WTC11 (cell line): ENCODE measurements around the gene ILKAP. TPM values are rescaled to one million over a fixed set of nuclear protein-coding genes. Genes with fewer than 3 reads are reported as not detected.

Source experiments
- ATAC-seq: fragments of 200-7000 bp; cut with Tn5 transposase; 2 replicates; pipeline ENCODE4 v1.10.0; 2021; ENCODE audit warnings: mild to moderate bottlenecking, moderate library complexity
- CTCF ChIA-PET: fragments of 300-600 bp; sonication (Branson Sonifier 250); formaldehyde crosslinking; loops from one replicate; lab custom pipeline; 2021; ENCODE audit warnings: antibody characterized with exemption; lab: Charles Lee
- POLR2A ChIA-PET: fragments of 350-600 bp; sonication (Branson Sonifier 250); formaldehyde crosslinking; loops from one replicate; lab custom pipeline; 2021; ENCODE audit warnings: antibody characterized with exemption; lab: Charles Lee
- DNase-seq: peaks from one replicate; pipeline ENCODE4 v3.0.0; 2021; ENCODE audit warnings: low spot score
- H3K27ac Mint-ChIP-seq: 2 replicates; pipeline ENCODE4 v1.8.0; 2021; ENCODE audit warnings: mixed read lengths
- H3K27me3 Mint-ChIP-seq: 2 replicates; pipeline ENCODE4 v1.8.0; 2021; ENCODE audit warnings: low read depth, mild to moderate bottlenecking, moderate library complexity, mixed read lengths
- H3K36me3 Mint-ChIP-seq: 2 replicates; pipeline ENCODE4 v1.8.0; 2021; ENCODE audit warnings: mixed read lengths
- H3K4me1 Mint-ChIP-seq: 2 replicates; pipeline ENCODE4 v1.8.0; 2022; ENCODE audit warnings: mixed read lengths
- H3K4me3 Mint-ChIP-seq: 2 replicates; pipeline ENCODE4 v1.8.0; 2021; ENCODE audit warnings: mild to moderate bottlenecking, moderate library complexity, mixed read lengths
- H3K9me3 Mint-ChIP-seq: 2 replicates; pipeline ENCODE4 v1.8.0; 2021; ENCODE audit warnings: mixed read lengths
- FOXP1 ChIP-seq: sonication (generic); formaldehyde crosslinking; IDR thresholded peaks from 2 replicates; pipeline ENCODE4 v1.8.0; 2022; ENCODE audit warnings: missing genetic modification reagents, mild to moderate bottlenecking, moderate library complexity, borderline replicate concordance
- GRHL2 ChIP-seq: fragments of 250-450 bp; sonication (Bioruptor Pico); IDR thresholded peaks from 2 replicates; pipeline ENCODE4 v1.8.0; 2022; ENCODE audit warnings: mild to moderate bottlenecking, moderate library complexity; ENCODE audit not compliant: insufficient replicate concordance, severe bottlenecking
- GTF2I ChIP-seq: fragments of 250-450 bp; sonication (Bioruptor Pico); conservative IDR thresholded peaks from 2 replicates; pipeline ENCODE4 v1.4.0; 2021; ENCODE audit warnings: mild to moderate bottlenecking
- IRF2 ChIP-seq: sonication (generic); formaldehyde crosslinking; IDR thresholded peaks from 2 replicates; pipeline ENCODE4 v1.8.0; 2022; ENCODE audit warnings: low read depth, missing genetic modification reagents, borderline replicate concordance
- KAT7 ChIP-seq: sonication (generic); formaldehyde crosslinking; IDR thresholded peaks from 2 replicates; pipeline ENCODE4 v1.8.1; 2023; ENCODE audit warnings: missing genetic modification reagents, mild to moderate bottlenecking, borderline replicate concordance
- NFATC4 ChIP-seq: fragments of 250-450 bp; sonication (Bioruptor Pico); IDR thresholded peaks from 2 replicates; pipeline ENCODE4 v1.9.0; 2021; ENCODE audit warnings: mild to moderate bottlenecking
- SMAD3 ChIP-seq: sonication (generic); formaldehyde crosslinking; IDR thresholded peaks from 2 replicates; pipeline ENCODE4 v1.8.0; 2022; ENCODE audit warnings: missing genetic modification reagents, mild to moderate bottlenecking, borderline replicate concordance
- SP1 ChIP-seq: sonication (generic); formaldehyde crosslinking; conservative IDR thresholded peaks from 2 replicates; pipeline ENCODE4 v1.8.1; 2022; ENCODE audit warnings: missing genetic modification reagents
- ZNF232 ChIP-seq: sonication (generic); formaldehyde crosslinking; IDR thresholded peaks from 2 replicates; pipeline ENCODE4 v1.8.0; 2022; ENCODE audit warnings: mild to moderate bottlenecking, missing genetic modification reagents
- ZNF396 ChIP-seq: fragments of 250-450 bp; sonication (Bioruptor Pico); IDR thresholded peaks from 2 replicates; pipeline ENCODE4 v1.8.0; 2021; ENCODE audit warnings: mild to moderate bottlenecking, moderate library complexity, borderline replicate concordance
- ZNF416 ChIP-seq: fragments of 250-450 bp; sonication (Bioruptor Pico); IDR thresholded peaks from 2 replicates; pipeline ENCODE4 v1.9.0; 2021; ENCODE audit warnings: mild to moderate bottlenecking, inconsistent platforms
- total RNA-seq: library from RNA; stranded (reverse); gene quantifications from 3 replicates; pipeline ENCODE4 v1.2.3, GENCODE V29; 2021
- TF ChIP-seq, protein P1 (sequence below): sonication (generic); formaldehyde crosslinking; IDR thresholded peaks from 2 replicates; pipeline ENCODE4 v1.8.1; 2023; ENCODE audit warnings: mild to moderate bottlenecking, moderate library complexity, missing genetic modification reagents
- TF ChIP-seq, protein P2 (sequence below): sonication (generic); formaldehyde crosslinking; IDR thresholded peaks from 2 replicates; pipeline ENCODE4 v1.8.0; 2022; ENCODE audit warnings: mild to moderate bottlenecking, missing genetic modification reagents
- TF ChIP-seq, protein P3 (sequence below): fragments of 250-450 bp; sonication (Bioruptor Pico); IDR thresholded peaks from 2 replicates; pipeline ENCODE4 v1.9.0; 2021; ENCODE audit warnings: mild to moderate bottlenecking, borderline replicate concordance
- TF ChIP-seq, protein P4 (sequence below): sonication (generic); formaldehyde crosslinking; IDR thresholded peaks from 2 replicates; pipeline ENCODE4 v1.8.1; 2022; ENCODE audit warnings: mild to moderate bottlenecking, moderate library complexity, missing genetic modification reagents
- TF ChIP-seq, protein P5 (sequence below): sonication (generic); formaldehyde crosslinking; IDR thresholded peaks from 2 replicates; pipeline ENCODE4 v1.8.1; 2023; ENCODE audit warnings: mild to moderate bottlenecking, missing genetic modification reagents
- TF ChIP-seq, protein P6 (sequence below): sonication (generic); formaldehyde crosslinking; IDR thresholded peaks from 2 replicates; pipeline ENCODE4 v1.8.1; 2022; ENCODE audit warnings: mild to moderate bottlenecking, missing genetic modification reagents, moderate library complexity, borderline replicate concordance
- TF ChIP-seq, protein P7 (sequence below): fragments of 250-450 bp; sonication (Bioruptor Pico); IDR thresholded peaks from 2 replicates; pipeline ENCODE4 v1.8.0; 2021; ENCODE audit warnings: mild to moderate bottlenecking
- TF ChIP-seq, protein P8 (sequence below): sonication (generic); formaldehyde crosslinking; IDR thresholded peaks from 2 replicates; pipeline ENCODE4 v1.8.0; 2023; ENCODE audit warnings: missing genetic modification reagents
- TF ChIP-seq, protein P9 (sequence below): fragments of 250-450 bp; sonication (Bioruptor Pico); IDR thresholded peaks from 2 replicates; pipeline ENCODE4 v1.9.0; 2021; ENCODE audit warnings: mild to moderate bottlenecking

The ILKAP gene
- total RNA-seq, 1 experiment from 2014 or later = 32.7 TPM

DNA sequence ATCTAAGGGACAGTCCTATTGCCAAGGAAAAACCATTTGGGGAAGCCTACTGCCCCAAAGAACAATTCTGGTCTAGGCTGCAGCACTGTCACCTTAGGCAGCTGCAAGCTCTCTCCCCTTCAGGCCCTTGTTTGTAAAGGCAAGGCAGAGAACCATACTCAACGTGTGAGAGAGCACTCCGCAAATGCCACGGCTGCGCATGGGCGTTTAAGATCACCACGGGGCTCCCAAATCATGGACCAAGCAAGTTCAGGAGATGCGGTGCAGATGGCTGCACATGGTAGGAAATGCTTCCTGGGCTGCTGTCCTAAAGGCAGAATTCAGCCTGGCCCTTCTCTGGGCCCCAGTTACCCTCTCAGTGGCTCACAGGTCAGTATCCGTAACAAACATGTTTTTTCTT, 29.2 kb downstream of the ILKAP start (continued):
- TF ChIP-seq, protein P1, sequence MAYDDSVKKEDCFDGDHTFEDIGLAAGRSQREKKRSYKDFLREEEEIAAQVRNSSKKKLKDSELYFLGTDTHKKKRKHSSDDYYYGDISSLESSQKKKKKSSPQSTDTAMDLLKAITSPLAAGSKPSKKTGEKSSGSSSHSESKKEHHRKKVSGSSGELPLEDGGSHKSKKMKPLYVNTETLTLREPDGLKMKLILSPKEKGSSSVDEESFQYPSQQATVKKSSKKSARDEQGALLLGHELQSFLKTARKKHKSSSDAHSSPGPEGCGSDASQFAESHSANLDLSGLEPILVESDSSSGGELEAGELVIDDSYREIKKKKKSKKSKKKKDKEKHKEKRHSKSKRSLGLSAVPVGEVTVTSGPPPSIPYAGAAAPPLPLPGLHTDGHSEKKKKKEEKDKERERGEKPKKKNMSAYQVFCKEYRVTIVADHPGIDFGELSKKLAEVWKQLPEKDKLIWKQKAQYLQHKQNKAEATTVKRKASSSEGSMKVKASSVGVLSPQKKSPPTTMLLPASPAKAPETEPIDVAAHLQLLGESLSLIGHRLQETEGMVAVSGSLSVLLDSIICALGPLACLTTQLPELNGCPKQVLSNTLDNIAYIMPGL = no peak
- TF ChIP-seq GRHL2 (CRISPR knock-in tag) (no peak), GTF2I (CRISPR knock-in tag) (no peak), NFATC4 (CRISPR knock-in tag) (no peak)
- TF ChIP-seq, protein P2, sequence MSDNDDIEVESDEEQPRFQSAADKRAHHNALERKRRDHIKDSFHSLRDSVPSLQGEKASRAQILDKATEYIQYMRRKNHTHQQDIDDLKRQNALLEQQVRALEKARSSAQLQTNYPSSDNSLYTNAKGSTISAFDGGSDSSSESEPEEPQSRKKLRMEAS = no peak

DNA sequence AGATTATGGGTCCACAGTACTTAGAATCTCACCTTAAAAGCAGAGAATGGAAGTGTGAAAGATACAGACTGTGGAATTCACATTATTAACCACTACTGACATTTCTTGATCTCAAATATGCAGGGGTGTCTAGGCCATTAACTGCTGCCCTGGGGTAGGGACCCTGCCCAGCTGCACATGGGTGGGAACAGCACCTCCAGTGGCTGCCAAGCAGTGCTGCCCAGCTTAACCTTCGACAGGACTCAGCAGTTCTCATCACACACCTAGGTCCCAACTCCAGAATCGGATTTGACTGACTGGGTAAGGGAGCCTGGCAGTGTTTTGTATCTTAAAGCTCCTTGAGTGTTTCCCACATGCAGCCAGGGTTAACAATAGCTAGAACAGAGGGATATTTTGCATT, 29.8 kb downstream of the ILKAP start:
- no peak for DNase-seq

More for the DNA sequence above, 29.8 kb downstream of the ILKAP start:
- Mint-ChIP-seq H3K4me1 (no peaks in the 10 kb centered on the region), H3K36me3 (peaks cover 44% of the 10 kb centered on the region), H3K27me3 (no peaks in the 10 kb centered on the region), H3K4me3 (no peak overlapping the region), H3K9me3 (no peaks in the 10 kb centered on the region), H3K27ac (no peak overlapping the region)
- TF ChIP-seq, protein P3, sequence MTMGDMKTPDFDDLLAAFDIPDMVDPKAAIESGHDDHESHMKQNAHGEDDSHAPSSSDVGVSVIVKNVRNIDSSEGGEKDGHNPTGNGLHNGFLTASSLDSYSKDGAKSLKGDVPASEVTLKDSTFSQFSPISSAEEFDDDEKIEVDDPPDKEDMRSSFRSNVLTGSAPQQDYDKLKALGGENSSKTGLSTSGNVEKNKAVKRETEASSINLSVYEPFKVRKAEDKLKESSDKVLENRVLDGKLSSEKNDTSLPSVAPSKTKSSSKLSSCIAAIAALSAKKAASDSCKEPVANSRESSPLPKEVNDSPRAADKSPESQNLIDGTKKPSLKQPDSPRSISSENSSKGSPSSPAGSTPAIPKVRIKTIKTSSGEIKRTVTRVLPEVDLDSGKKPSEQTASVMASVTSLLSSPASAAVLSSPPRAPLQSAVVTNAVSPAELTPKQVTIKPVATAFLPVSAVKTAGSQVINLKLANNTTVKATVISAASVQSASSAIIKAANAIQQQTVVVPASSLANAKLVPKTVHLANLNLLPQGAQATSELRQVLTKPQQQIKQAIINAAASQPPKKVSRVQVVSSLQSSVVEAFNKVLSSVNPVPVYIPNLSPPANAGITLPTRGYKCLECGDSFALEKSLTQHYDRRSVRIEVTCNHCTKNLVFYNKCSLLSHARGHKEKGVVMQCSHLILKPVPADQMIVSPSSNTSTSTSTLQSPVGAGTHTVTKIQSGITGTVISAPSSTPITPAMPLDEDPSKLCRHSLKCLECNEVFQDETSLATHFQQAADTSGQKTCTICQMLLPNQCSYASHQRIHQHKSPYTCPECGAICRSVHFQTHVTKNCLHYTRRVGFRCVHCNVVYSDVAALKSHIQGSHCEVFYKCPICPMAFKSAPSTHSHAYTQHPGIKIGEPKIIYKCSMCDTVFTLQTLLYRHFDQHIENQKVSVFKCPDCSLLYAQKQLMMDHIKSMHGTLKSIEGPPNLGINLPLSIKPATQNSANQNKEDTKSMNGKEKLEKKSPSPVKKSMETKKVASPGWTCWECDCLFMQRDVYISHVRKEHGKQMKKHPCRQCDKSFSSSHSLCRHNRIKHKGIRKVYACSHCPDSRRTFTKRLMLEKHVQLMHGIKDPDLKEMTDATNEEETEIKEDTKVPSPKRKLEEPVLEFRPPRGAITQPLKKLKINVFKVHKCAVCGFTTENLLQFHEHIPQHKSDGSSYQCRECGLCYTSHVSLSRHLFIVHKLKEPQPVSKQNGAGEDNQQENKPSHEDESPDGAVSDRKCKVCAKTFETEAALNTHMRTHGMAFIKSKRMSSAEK (CRISPR knock-in tag) = no peak
- TF ChIP-seq SP1 (CRISPR knock-in tag) (no peak), ZNF232 (CRISPR knock-in tag) (no peak), SMAD3 (CRISPR knock-in tag) (no peak), ZNF416 (CRISPR knock-in tag) (no peak), IRF2 (CRISPR knock-in tag) (no peak), KAT7 (CRISPR knock-in tag) (no peak), ZNF396 (CRISPR knock-in tag) (no peak), FOXP1 (CRISPR knock-in tag) (no peak)
- TF ChIP-seq, protein P4, sequence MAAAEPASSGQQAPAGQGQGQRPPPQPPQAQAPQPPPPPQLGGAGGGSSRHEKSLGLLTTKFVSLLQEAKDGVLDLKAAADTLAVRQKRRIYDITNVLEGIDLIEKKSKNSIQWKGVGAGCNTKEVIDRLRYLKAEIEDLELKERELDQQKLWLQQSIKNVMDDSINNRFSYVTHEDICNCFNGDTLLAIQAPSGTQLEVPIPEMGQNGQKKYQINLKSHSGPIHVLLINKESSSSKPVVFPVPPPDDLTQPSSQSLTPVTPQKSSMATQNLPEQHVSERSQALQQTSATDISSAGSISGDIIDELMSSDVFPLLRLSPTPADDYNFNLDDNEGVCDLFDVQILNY (CRISPR knock-in tag) = no peak
- TF ChIP-seq, protein P5, sequence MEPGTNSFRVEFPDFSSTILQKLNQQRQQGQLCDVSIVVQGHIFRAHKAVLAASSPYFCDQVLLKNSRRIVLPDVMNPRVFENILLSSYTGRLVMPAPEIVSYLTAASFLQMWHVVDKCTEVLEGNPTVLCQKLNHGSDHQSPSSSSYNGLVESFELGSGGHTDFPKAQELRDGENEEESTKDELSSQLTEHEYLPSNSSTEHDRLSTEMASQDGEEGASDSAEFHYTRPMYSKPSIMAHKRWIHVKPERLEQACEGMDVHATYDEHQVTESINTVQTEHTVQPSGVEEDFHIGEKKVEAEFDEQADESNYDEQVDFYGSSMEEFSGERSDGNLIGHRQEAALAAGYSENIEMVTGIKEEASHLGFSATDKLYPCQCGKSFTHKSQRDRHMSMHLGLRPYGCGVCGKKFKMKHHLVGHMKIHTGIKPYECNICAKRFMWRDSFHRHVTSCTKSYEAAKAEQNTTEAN (CRISPR knock-in tag) = no peak
- TF ChIP-seq, protein P6, sequence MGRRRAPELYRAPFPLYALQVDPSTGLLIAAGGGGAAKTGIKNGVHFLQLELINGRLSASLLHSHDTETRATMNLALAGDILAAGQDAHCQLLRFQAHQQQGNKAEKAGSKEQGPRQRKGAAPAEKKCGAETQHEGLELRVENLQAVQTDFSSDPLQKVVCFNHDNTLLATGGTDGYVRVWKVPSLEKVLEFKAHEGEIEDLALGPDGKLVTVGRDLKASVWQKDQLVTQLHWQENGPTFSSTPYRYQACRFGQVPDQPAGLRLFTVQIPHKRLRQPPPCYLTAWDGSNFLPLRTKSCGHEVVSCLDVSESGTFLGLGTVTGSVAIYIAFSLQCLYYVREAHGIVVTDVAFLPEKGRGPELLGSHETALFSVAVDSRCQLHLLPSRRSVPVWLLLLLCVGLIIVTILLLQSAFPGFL = no peak
- TF ChIP-seq, protein P7, sequence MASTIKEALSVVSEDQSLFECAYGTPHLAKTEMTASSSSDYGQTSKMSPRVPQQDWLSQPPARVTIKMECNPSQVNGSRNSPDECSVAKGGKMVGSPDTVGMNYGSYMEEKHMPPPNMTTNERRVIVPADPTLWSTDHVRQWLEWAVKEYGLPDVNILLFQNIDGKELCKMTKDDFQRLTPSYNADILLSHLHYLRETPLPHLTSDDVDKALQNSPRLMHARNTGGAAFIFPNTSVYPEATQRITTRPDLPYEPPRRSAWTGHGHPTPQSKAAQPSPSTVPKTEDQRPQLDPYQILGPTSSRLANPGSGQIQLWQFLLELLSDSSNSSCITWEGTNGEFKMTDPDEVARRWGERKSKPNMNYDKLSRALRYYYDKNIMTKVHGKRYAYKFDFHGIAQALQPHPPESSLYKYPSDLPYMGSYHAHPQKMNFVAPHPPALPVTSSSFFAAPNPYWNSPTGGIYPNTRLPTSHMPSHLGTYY = no peak
- TF ChIP-seq, protein P8, sequence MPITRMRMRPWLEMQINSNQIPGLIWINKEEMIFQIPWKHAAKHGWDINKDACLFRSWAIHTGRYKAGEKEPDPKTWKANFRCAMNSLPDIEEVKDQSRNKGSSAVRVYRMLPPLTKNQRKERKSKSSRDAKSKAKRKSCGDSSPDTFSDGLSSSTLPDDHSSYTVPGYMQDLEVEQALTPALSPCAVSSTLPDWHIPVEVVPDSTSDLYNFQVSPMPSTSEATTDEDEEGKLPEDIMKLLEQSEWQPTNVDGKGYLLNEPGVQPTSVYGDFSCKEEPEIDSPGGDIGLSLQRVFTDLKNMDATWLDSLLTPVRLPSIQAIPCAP (CRISPR knock-in tag) = no peak
- TF ChIP-seq, protein P9, sequence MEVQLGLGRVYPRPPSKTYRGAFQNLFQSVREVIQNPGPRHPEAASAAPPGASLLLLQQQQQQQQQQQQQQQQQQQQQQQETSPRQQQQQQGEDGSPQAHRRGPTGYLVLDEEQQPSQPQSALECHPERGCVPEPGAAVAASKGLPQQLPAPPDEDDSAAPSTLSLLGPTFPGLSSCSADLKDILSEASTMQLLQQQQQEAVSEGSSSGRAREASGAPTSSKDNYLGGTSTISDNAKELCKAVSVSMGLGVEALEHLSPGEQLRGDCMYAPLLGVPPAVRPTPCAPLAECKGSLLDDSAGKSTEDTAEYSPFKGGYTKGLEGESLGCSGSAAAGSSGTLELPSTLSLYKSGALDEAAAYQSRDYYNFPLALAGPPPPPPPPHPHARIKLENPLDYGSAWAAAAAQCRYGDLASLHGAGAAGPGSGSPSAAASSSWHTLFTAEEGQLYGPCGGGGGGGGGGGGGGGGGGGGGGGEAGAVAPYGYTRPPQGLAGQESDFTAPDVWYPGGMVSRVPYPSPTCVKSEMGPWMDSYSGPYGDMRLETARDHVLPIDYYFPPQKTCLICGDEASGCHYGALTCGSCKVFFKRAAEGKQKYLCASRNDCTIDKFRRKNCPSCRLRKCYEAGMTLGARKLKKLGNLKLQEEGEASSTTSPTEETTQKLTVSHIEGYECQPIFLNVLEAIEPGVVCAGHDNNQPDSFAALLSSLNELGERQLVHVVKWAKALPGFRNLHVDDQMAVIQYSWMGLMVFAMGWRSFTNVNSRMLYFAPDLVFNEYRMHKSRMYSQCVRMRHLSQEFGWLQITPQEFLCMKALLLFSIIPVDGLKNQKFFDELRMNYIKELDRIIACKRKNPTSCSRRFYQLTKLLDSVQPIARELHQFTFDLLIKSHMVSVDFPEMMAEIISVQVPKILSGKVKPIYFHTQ (CRISPR knock-in tag) = no peak
- POLR2A ChIA-PET = no interaction called here
- peak; percentile 71 for ATAC-seq
- CTCF ChIA-PET = interaction anchor here (0.6 to 1.5 kb wide), 4 partner anchors 8 to 316 kb away, joined by 3 to 5 read pairs (median 3); no protein-coding TSS in a partner anchor
